Neuronal stem cell (in vitro differentiated cells): ENCODE data around the gene TMCC1.
"Not testable (repeated sequence)": the region's sequence is repeated elsewhere in the genome, so short reads cannot be mapped to it uniquely, and the experiment has no call there.

Experiments used
- DNase-seq: peaks from one replicate; pipeline ENCODE4 v3.0.0-alpha.2; 2013; ENCODE audit warnings: low spot score
- H2AFZ ChIP-seq: one replicate; pipeline ENCODE4 v1.6.1; 2013; ENCODE audit warnings: mild to moderate bottlenecking, low read length, inconsistent platforms
- H2AK5ac ChIP-seq: 2 replicates; pipeline ENCODE4 v1.6.1; 2013; ENCODE audit warnings: low read depth, mild to moderate bottlenecking, inconsistent platforms, low read length, moderate library complexity, mixed read lengths
- H2BK120ac ChIP-seq: 2 replicates; pipeline ENCODE4 v1.6.1; 2013; ENCODE audit warnings: low read depth, mild to moderate bottlenecking, inconsistent platforms, low read length, moderate library complexity, mixed read lengths
- H2BK12ac ChIP-seq: one replicate; pipeline ENCODE4 v1.6.1; 2013; ENCODE audit warnings: low read length, inconsistent platforms
- H2BK15ac ChIP-seq: 2 replicates; pipeline ENCODE4 v1.6.1; 2013; ENCODE audit warnings: mild to moderate bottlenecking, low read length, inconsistent platforms, mixed read lengths
- H2BK5ac ChIP-seq: one replicate; pipeline ENCODE4 v1.6.1; 2013; ENCODE audit warnings: inconsistent platforms, mild to moderate bottlenecking, low read length, moderate library complexity
- H3K14ac ChIP-seq: one replicate; pipeline ENCODE4 v1.6.1; 2013; ENCODE audit warnings: low read length, inconsistent platforms
- H3K18ac ChIP-seq: 2 replicates; pipeline ENCODE4 v1.6.1; 2013; ENCODE audit warnings: low read length, inconsistent platforms
- H3K23ac ChIP-seq: 2 replicates; pipeline ENCODE4 v1.6.1; 2013; ENCODE audit warnings: low read depth, mild to moderate bottlenecking, mixed read lengths, low read length, inconsistent platforms; ENCODE audit not compliant: poor library complexity
- H3K27ac ChIP-seq: replicated peaks from 3 replicates; pipeline ENCODE4 v1.5.1; 2013; ENCODE audit warnings: low read length, inconsistent platforms
- H3K27me3 ChIP-seq, 3 experiments: 2 replicates each; pipeline ENCODE4 v1.6.1; 2013; ENCODE audit warnings: low read length in 3 of 3, mild to moderate bottlenecking in 2 of 3, inconsistent platforms in 1 of 3, low read depth in 1 of 3, mixed read lengths in 1 of 3, moderate library complexity in 1 of 3; ENCODE audit not compliant: control insufficient read depth in 3 of 3, insufficient read depth in 3 of 3
- H3K36me3 ChIP-seq, 2 donors: replicated peaks in 1 of 2; 2 replicates each; pipeline ENCODE4 v1.6.1; 2013; ENCODE audit warnings: low read length in 2 of 2; ENCODE audit not compliant: control insufficient read depth in 2 of 2, insufficient read depth in 2 of 2
- H3K4ac ChIP-seq: 2 replicates; pipeline ENCODE4 v1.6.1; 2013; ENCODE audit warnings: inconsistent platforms, mild to moderate bottlenecking, low read length, moderate library complexity
- H3K4me1 ChIP-seq, 2 donors: 1 replicate in 1 of 2; 2 replicates in 1 of 2; pipeline ENCODE4 v1.6.1; 2013; ENCODE audit warnings: low read length in 2 of 2, low read depth in 1 of 2; ENCODE audit not compliant: control insufficient read depth in 2 of 2, insufficient read depth in 1 of 2
- H3K4me2 ChIP-seq: one replicate; pipeline ENCODE4 v1.6.1; 2013; ENCODE audit warnings: mild to moderate bottlenecking, low read length, inconsistent platforms; ENCODE audit not compliant: insufficient read depth, poor library complexity, severe bottlenecking
- H3K4me3 ChIP-seq, 2 donors: 2 replicates each; pipeline ENCODE4 v1.5.1; 2013; ENCODE audit warnings: low read length in 2 of 2, mild to moderate bottlenecking in 2 of 2, inconsistent platforms in 1 of 2, moderate library complexity in 1 of 2
- H3K79me1 ChIP-seq: one replicate; pipeline ENCODE4 v1.6.1; 2013; ENCODE audit warnings: low read depth, mild to moderate bottlenecking, inconsistent platforms, low read length, moderate library complexity
- H3K9ac ChIP-seq: one replicate; pipeline ENCODE4 v1.6.1; 2013; ENCODE audit warnings: mild to moderate bottlenecking, low read depth, low read length, inconsistent platforms; ENCODE audit not compliant: poor library complexity
- H3K9me3 ChIP-seq, 2 donors: replicated peaks in 1 of 2; 2 replicates each; pipeline versions ENCODE3 to v1.6.1; 2013; ENCODE audit warnings: low read length in 2 of 2, mild to moderate bottlenecking in 2 of 2, inconsistent platforms in 1 of 2, low read depth in 1 of 2, mixed read lengths in 1 of 2, moderate library complexity in 1 of 2; ENCODE audit not compliant: control insufficient read depth in 2 of 2, insufficient read depth in 1 of 2
- H4K8ac ChIP-seq: one replicate; pipeline ENCODE4 v1.6.1; 2013; ENCODE audit warnings: low read depth, mild to moderate bottlenecking, inconsistent platforms, low read length, moderate library complexity
- H4K91ac ChIP-seq: one replicate; pipeline ENCODE4 v1.6.1; 2013; ENCODE audit warnings: low read length, low read depth, mild to moderate bottlenecking, inconsistent platforms; ENCODE audit not compliant: poor library complexity
- WGBS, 2 donors: extraction: QIAGEN DNeasy Blood & Tissue Kit; methylation state at CpG; one replicate each; pipeline ENCODE4 v1.1.7; 2013; ENCODE audit warnings: missing lambda C conversion rate in 2 of 2, mixed read lengths in 1 of 2; ENCODE audit not compliant: insufficient read length in 2 of 2, insufficient replicate concordance in 1 of 2; ENCODE audit errors: extremely low coverage in 2 of 2; 5-methylcytosine and 5-hydroxymethylcytosine counted together

TMCC1 gene

GRCh38 chr3:129645286-129645685 is 248.2 kb downstream of the TMCC1 start:
- no peaks in the 10 kb centered on the region for H3K79me1 ChIP-seq
- H2BK12ac ChIP-seq, result no peak overlapping the region
- H3K27me3 ChIP-seq, result no peaks in the 10 kb centered on the region
- no peak overlapping the region for H4K91ac ChIP-seq
- no peak overlapping the region for H3K9ac ChIP-seq
- no peak overlapping the region for H2BK5ac ChIP-seq
- no peak overlapping the region for H3K23ac ChIP-seq
- H3K27ac ChIP-seq, result no peak overlapping the region
- H3K4me3 ChIP-seq, result no peak overlapping the region
- DNase-seq, result no peak
- H2AK5ac ChIP-seq, result no peak overlapping the region
- no peak overlapping the region for H2AFZ ChIP-seq
- no peak overlapping the region for H2BK15ac ChIP-seq
- no peak overlapping the region for H3K4me2 ChIP-seq
- H3K36me3 ChIP-seq, result peaks cover 2 to 12% of the 10 kb centered on the region in 2 donors
- no peaks in the 10 kb centered on the region for H3K9me3 ChIP-seq
- H3K4ac ChIP-seq, result no peak overlapping the region
- peaks cover 3 to 4% of the 10 kb centered on the region in 2 donors for H3K4me1 ChIP-seq
- H3K18ac ChIP-seq, result no peak overlapping the region
- H3K14ac ChIP-seq, result no peak overlapping the region
- H2BK120ac ChIP-seq, result no peak overlapping the region
- WGBS, 2 donors, result no CpG with 5 or more reads among the region's 5 CpGs
- no peak overlapping the region for H4K8ac ChIP-seq

- no CpG with 5 or more reads among the region's 3 CpGs for WGBS, 2 donors
- no peak overlapping the region for H3K27ac ChIP-seq
These were observed 248.7 kb downstream of the TMCC1 start for GRCh38 chr3:129644836-129645235.

GRCh38 chr3:129641567-129642260 is 251.8 kb downstream of the TMCC1 start:
- H2BK5ac ChIP-seq, H3K79me1 ChIP-seq, H3K9me3 ChIP-seq, H4K91ac ChIP-seq, H3K4me3 ChIP-seq, H3K14ac ChIP-seq, H3K36me3 ChIP-seq, H2AK5ac ChIP-seq, H3K4me2 ChIP-seq, H3K4me1 ChIP-seq, H3K27ac ChIP-seq, H3K23ac ChIP-seq, H3K27me3 ChIP-seq, H3K9ac ChIP-seq, H3K4ac ChIP-seq, H2BK12ac ChIP-seq, H3K18ac ChIP-seq, H2BK120ac ChIP-seq, H2BK15ac ChIP-seq, H2AFZ ChIP-seq, H4K8ac ChIP-seq, DNase-seq: not testable (repeated sequence)
- WGBS, 2 donors, result no CpG with 5 or more reads among the region's 10 CpGs

More at GRCh38 chr3:129644836-129645235, 248.7 kb downstream of the TMCC1 start:
- Histone ChIP-seq H4K8ac (no peak overlapping the region), H2BK120ac (no peak overlapping the region), H3K23ac (no peak overlapping the region), H2BK5ac (no peak overlapping the region), H2BK12ac (no peak overlapping the region), H3K27me3 (no peaks in the 10 kb centered on the region), H3K14ac (no peak overlapping the region), H3K79me1 (no peaks in the 10 kb centered on the region), H3K4me2 (no peak overlapping the region), H3K9me3 (no peaks in the 10 kb centered on the region), H2AK5ac (no peak overlapping the region), H2BK15ac (no peak overlapping the region), H3K9ac (no peak overlapping the region), H4K91ac (no peak overlapping the region), H3K18ac (no peak overlapping the region), H3K36me3 (peaks cover 2 to 11% of the 10 kb centered on the region in 2 donors), H3K4me1 (peaks cover 3% of the 10 kb centered on the region in 2 donors), H3K4ac (no peak overlapping the region), H3K4me3 (no peak overlapping the region), H2AFZ (no peak overlapping the region)
- no peak for DNase-seq

- H2BK5ac ChIP-seq, H4K8ac ChIP-seq, H3K4ac ChIP-seq, H2AK5ac ChIP-seq, H3K79me1 ChIP-seq, H3K27me3 ChIP-seq, DNase-seq, H3K4me3 ChIP-seq, H4K91ac ChIP-seq, H3K23ac ChIP-seq, H3K4me2 ChIP-seq, H2BK12ac ChIP-seq, H3K18ac ChIP-seq, H3K36me3 ChIP-seq, H2AFZ ChIP-seq, H3K14ac ChIP-seq, H3K27ac ChIP-seq, H2BK15ac ChIP-seq, H3K4me1 ChIP-seq, H2BK120ac ChIP-seq, H3K9ac ChIP-seq, H3K9me3 ChIP-seq: not testable (repeated sequence)
- no CpG with 5 or more reads among the region's 7 CpGs for WGBS, 2 donors
These were observed 252.5 kb downstream of the TMCC1 start for GRCh38 chr3:129640985-129641384.
